ENCODE measurements around the gene CDH3.

GRCh38 chr16:68668266-68668665 lies 23.2 kb downstream of the CDH3 start:
- TF ChIP-seq CTCF (conservative IDR thresholded peaks at IDR 0.05; ENCODE audit: low read depth, low read length) (no peak), EZH2 (IDR thresholded peaks at IDR 0.05; ENCODE audit: borderline replicate concordance, low read depth, low read length, poor library complexity, severe bottlenecking) (no peak)
